SJSA1 (cell line): ENCODE measurements around the gene GLCCI1. TPM values are rescaled to one million over a fixed set of nuclear protein-coding genes. Genes with fewer than 3 reads are reported as not detected.
"Not testable (repeated sequence)": the region's sequence is repeated elsewhere in the genome, so short reads cannot be mapped to it uniquely, and the experiment has no call there.

Source experiments
- DNase-seq, 2 experiments: peaks; one replicate each; pipeline ENCODE4 v3.0.0-alpha.2; 2015 to 2020; ENCODE audit warnings: low spot score in 2 of 2, low read depth in 1 of 2
- H3K27ac ChIP-seq: fragments of 250-450 bp; sonication (Bioruptor Pico); 2 replicates; pipeline ENCODE4 v1.5.1; 2020; ENCODE audit warnings: mild to moderate bottlenecking, moderate library complexity
- H3K27me3 ChIP-seq: fragments of 250-450 bp; sonication (Bioruptor Pico); replicated peaks from 2 replicates; pipeline ENCODE4 v1.5.1; 2020; ENCODE audit warnings: mild to moderate bottlenecking, moderate library complexity
- H3K36me3 ChIP-seq: fragments of 250-450 bp; sonication (Bioruptor Pico); 2 replicates; pipeline ENCODE4 v1.5.1; 2020; ENCODE audit warnings: mild to moderate bottlenecking
- H3K4me1 ChIP-seq: fragments of 250-450 bp; sonication (Bioruptor Pico); replicated peaks from 2 replicates; pipeline ENCODE4 v1.6.1; 2021; ENCODE audit warnings: mild to moderate bottlenecking
- H3K4me3 ChIP-seq: fragments of 250-450 bp; sonication (Bioruptor Pico); 2 replicates; pipeline ENCODE4 v1.5.1; 2020; ENCODE audit warnings: mild to moderate bottlenecking
- H3K9me3 ChIP-seq: fragments of 250-450 bp; sonication (Bioruptor Pico); replicated peaks from 2 replicates; pipeline ENCODE4 v1.5.1; 2020; ENCODE audit warnings: mild to moderate bottlenecking
- total RNA-seq: library from RNA; depleted of rRNA; stranded (reverse); fragments of >200 nt; shearing (Covaris generic); gene quantifications from 2 replicates; pipeline ENCODE4 v1.2.3, GENCODE V29; 2014

Gene GLCCI1
- total RNA-seq, 1 experiment from 2014 or later: 2.1 TPM

DNA sequence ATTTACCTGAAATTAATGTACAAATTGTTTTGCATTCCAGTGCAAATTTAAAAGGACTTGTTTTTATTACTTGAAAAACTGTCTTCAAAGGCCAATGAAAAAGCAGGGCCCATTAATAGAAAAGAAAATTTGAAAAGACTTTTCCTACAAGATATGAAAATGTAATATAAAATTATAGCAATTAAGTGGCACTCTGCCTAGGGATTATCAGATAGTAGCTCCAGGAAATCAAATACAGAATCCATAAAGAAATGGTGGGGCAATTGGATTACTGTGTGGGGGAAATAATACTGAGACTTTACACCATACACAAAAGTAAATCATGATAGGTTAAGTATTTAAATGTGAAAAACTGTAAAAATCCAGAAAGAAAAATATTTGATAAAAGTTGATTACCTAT is 89.7 kb downstream of the GLCCI1 start:
- DNase-seq: no peak
- no peaks in the 10 kb centered on the region for H3K36me3 ChIP-seq
- no peaks in the 10 kb centered on the region for H3K9me3 ChIP-seq
- H3K27ac ChIP-seq: no peak overlapping the region
- H3K4me3 ChIP-seq: no peak overlapping the region
- no peaks in the 10 kb centered on the region for H3K27me3 ChIP-seq
- H3K4me1 ChIP-seq: no peaks in the 10 kb centered on the region

DNA sequence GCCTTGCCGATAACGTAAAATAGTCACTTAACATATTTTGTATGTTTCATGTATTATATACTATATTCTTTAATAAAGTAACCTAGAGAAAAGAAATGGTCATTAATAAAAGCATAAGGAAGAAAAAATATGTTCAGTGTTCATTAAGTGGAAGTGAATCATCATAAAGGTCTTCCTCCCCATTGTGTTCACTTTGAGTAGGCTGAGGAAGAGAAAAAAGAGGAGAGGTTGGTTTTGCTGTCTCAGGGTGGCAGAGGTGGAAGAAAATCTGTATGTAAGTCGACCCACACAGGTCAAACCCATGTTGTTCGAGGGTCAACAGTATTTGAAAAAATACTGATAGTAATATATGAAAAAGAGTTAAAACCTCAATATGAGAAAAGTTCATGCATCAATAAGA is 90.3 kb downstream of the GLCCI1 start:
- Histone ChIP-seq H3K9me3 (no peaks in the 10 kb centered on the region), H3K27ac (no peak overlapping the region), H3K4me3 (no peak overlapping the region), H3K27me3 (no peaks in the 10 kb centered on the region), H3K36me3 (no peaks in the 10 kb centered on the region), H3K4me1 (no peaks in the 10 kb centered on the region)
- DNase-seq: no peak

DNA sequence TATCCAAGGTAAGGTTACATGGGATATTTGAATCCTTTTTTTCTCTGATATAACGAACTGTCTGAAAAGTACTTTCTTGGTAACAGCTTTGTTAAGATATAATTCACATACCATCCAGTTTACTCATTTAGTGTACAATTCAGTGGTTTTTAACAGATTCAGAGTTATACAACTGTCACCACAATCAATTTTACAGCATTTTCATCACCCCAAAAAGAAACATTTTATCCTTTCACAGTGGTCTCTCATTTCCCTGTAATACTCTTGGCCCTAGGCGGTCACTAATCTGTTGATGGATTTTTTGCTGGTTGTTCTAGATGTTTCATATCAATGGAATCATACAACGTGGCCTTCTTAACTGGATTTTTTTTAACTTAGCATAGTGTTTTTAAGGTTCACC is 91.6 kb downstream of the GLCCI1 start:
- Histone ChIP-seq H3K27ac (no peak overlapping the region), H3K4me1 (no peaks in the 10 kb centered on the region), H3K27me3 (no peaks in the 10 kb centered on the region), H3K9me3 (no peaks in the 10 kb centered on the region), H3K4me3 (no peak overlapping the region), H3K36me3 (no peaks in the 10 kb centered on the region)
- DNase-seq: no peak

DNA sequence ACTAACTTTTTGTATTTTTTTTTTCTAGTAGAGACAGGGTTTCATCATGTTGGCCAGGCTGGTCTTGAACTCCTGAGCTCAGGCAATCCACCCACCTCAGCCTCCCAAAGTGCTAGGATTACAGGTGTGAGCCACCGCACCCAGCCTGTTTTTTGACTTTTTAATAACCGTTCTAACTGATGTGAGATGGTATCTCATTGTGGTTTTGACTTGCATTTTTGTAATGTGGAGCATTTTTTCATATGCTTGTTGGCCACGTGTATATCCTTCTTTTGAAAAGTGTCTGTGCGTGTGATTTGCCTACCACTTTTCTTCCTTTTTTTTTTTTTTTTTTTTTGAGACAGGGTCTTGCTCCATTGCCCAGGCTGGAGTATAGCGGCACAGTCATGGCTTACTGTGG is 94.7 kb downstream of the GLCCI1 start:
- H3K36me3 ChIP-seq, H3K4me1 ChIP-seq, H3K9me3 ChIP-seq, H3K27ac ChIP-seq, DNase-seq, H3K4me3 ChIP-seq, H3K27me3 ChIP-seq: not testable (repeated sequence)

DNA sequence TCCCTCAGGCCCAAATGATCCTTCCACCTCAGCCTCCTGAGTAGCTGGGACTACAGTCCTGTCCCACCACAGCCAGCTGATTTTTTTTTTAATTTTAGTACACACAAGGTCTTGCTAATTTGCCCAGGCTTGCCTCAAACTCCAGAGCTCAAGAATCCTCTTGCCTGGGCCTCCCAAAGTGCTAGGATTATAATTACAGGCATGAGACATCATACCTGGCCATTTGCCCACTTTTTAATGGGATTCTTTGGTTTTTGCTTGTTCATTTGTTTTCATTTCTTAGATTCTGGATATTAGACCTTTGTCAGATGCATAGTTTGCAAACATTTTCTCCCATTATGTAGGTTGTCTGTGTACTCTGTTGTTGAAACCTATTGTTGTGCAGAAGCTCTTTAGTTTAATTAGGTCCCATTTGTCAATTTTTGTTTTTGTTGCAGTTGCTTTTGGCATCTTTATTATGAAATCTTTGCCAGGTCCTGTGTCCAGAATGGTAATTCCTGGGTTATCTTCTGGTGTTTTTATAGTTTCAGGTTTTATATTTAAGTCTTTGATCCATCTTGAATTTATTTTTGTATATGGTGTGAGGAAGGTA is 95.2 kb downstream of the GLCCI1 start:
- no peaks in the 10 kb centered on the region for H3K27me3 ChIP-seq
- H3K9me3 ChIP-seq: no peaks in the 10 kb centered on the region
- H3K27ac ChIP-seq: no peak overlapping the region
- no peaks in the 10 kb centered on the region for H3K36me3 ChIP-seq
- no peak for DNase-seq
- H3K4me1 ChIP-seq: no peaks in the 10 kb centered on the region
- H3K4me3 ChIP-seq: no peak overlapping the region

DNA sequence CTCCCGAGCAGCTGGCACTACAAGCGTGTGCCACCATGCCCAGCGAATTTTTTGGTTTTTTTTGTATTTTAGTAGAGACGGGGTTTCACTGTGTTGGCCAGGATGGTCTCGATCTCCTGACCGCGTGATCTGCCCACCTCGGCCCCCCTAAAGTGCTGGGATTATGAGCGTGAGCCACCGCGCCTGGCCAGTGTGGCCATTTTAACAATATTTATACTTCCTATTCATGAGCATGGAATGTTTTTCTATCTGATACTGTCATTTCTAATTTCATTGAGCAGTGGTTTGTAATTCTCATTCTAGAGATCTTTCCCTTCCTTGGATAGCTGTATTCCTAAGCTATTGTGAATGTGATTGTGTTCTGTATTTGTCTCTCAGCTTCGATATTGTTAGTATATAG is 96.2 kb downstream of the GLCCI1 start:
- H3K9me3 ChIP-seq: no peaks in the 10 kb centered on the region
- no peak overlapping the region for H3K27ac ChIP-seq
- H3K4me3 ChIP-seq: no peak overlapping the region
- no peaks in the 10 kb centered on the region for H3K36me3 ChIP-seq
- no peaks in the 10 kb centered on the region for H3K4me1 ChIP-seq
- DNase-seq: no peak
- no peaks in the 10 kb centered on the region for H3K27me3 ChIP-seq

DNA sequence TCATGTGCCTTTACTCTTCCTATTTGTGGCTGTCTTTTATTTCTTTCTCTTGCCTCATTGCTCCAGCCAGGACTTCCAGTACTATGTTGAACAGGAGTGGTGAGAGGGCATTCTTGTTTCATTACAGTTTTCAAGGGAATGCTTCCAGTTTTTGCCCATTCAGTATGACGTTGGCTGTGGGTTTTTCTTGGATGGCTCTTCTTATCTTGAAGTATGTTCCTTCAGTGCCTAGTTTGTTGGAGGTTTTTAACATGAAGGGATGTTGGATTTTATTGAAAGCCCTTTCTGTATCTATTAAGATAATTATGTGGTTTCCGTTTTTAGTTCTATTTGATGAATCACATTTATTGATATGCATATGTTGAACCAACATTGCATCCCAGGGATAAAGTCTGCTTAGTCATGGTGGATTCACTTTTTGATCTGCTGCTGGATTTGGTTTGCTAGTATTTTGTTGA is 96.8 kb downstream of the GLCCI1 start:
- Histone ChIP-seq H3K4me3 (no peak overlapping the region), H3K27ac (no peak overlapping the region)

DNA sequence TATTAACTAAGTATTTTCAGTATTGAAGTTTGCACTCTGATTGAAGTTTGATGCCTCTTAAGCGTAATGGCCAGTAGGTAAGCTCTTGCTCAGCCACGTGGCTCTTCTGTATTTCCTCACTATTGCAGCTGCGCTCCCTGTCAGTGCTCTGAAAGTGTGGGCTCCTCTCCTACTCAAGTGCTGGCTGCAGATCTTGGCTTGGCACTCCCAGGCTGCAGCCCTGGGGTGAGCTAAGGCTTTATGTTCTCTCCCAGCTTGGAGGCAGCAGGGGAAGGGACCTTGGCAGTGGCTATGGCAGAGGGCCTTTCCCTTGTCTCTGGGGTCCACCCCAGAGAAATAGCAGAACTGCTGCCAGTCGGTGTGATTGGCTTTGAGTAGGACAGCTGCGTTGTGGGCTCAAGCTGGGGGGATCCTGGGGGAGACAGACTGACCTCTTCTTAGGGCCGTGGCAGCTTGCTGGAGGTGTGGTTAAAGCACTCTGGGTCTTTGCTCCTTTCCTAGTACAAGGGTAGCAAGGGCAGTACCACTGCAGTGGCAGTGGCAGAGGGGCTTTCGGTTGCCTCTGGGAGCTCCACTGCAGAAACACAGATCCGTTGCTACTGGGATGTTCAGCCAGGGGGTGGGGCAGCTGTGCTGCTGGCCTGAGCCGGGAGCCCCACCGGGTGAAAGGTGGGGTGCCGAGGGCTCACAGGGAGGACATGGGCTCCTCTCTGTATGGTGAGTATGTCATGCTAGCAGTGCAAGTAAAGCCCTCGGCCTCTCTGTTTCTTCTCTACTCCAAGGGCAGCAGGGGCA is 100.5 kb downstream of the GLCCI1 start:
- Histone ChIP-seq H3K4me3 (no peak overlapping the region), H3K9me3 (no peaks in the 10 kb centered on the region), H3K27ac (no peak overlapping the region), H3K27me3 (no peaks in the 10 kb centered on the region), H3K4me1 (no peaks in the 10 kb centered on the region), H3K36me3 (no peaks in the 10 kb centered on the region)
- no peak for DNase-seq

More for the DNA sequence above, 96.8 kb downstream of the GLCCI1 start:
- H3K4me1 ChIP-seq: no peaks in the 10 kb centered on the region
- H3K36me3 ChIP-seq: no peaks in the 10 kb centered on the region
- H3K27me3 ChIP-seq: no peaks in the 10 kb centered on the region
- H3K9me3 ChIP-seq: no peaks in the 10 kb centered on the region
- no peak for DNase-seq

DNA sequence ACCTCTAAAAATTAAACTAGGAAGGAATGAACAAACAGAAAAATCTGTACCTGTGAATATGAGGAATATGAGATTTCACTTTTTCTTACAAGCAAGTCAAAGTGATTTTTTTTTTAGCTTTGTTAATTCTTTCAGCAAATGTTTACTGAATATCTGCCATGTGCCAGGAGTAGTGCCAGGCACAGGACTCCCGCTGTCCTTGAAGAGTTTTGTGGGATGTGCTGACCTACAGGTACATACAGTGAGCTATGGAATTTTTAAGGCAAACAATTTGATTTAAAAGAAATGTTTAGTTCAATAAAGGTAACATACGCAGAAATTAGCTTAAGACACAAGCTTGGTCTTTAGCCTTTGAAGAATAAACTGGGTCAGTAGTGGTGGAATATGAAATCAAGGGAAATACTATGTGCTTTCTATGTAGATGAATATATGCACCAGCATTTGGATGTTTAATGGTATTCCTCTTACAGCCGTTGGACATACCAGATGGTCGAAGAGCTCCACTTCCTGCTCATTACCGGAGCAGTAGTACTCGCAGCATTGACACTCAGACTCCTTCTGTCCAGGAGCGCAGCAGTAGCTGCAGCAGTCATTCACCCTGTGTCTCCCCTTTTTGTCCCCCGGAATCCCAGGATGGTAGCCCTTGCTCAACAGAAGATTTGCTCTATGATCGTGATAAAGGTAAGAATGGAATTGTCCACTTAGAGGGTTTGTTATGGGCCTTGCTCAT is 102.0 kb downstream of the GLCCI1 start:
- no peak for DNase-seq
- Histone ChIP-seq H3K4me3 (no peak overlapping the region), H3K9me3 (no peaks in the 10 kb centered on the region), H3K4me1 (no peaks in the 10 kb centered on the region), H3K27me3 (no peaks in the 10 kb centered on the region), H3K27ac (no peak overlapping the region), H3K36me3 (no peaks in the 10 kb centered on the region)

DNA sequence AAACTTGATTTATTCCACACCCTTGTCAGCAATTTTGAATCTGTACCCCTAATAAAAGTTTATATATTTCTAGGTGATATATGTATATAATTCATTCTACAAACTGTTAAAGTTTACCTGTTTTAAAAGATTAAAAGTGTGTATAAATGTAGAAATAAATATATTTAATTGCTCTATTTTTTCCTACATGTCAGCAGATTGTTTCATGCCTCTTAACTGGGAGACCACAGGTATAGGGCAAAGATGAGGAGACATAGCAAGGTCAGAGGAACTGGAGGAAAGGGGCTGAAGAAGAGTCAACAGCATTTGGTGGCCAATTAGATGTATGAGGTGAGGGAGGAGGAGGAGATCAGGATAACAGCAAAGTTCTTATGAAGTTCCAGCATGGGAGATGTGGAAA is 109.8 kb downstream of the GLCCI1 start:
- Histone ChIP-seq H3K27ac (no peak overlapping the region), H3K4me3 (no peak overlapping the region), H3K36me3 (no peaks in the 10 kb centered on the region), H3K9me3 (no peaks in the 10 kb centered on the region), H3K4me1 (no peaks in the 10 kb centered on the region), H3K27me3 (no peaks in the 10 kb centered on the region)
- no peak for DNase-seq

DNA sequence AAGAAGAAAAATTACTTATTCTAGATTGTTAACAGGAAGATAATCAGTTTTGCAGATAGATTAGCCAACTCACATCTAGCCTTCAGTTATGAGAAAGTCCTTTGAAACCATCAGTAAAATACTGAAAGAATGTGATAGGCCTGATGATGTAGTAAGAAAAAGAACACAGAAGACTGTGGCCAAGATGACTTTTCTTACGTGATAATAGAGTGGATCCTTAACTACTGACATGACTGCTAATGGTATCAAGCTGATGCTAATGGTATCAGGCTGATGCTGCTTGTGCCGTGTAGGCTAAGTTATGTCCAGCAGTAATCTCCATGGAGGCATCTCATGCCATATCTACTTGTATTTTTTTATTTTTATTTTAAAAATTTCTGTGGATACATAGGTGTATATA is 114.2 kb downstream of the GLCCI1 start:
- Histone ChIP-seq H3K36me3 (no peaks in the 10 kb centered on the region), H3K4me1 (no peaks in the 10 kb centered on the region), H3K4me3 (no peak overlapping the region), H3K9me3 (no peaks in the 10 kb centered on the region), H3K27ac (no peak overlapping the region), H3K27me3 (no peaks in the 10 kb centered on the region)
- DNase-seq: no peak

DNA sequence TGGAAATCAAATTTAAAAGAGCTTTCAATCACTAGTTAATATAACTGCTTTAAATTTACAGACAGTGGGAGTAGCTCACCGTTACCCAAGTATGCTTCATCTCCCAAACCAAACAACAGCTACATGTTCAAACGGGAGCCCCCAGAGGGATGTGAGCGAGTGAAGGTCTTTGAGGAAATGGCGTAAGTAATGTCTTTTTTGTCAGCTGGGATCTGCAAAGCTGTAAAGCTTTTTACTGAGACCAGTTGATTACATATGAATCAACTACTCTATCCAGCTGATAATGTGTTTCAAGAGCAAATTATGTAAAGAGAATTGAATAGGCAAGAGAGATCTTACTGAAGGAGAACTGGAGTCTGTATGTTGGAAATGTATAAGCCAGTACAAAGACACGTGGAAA is 116.2 kb downstream of the GLCCI1 start:
- no peak overlapping the region for H3K27ac ChIP-seq
- no peaks in the 10 kb centered on the region for H3K36me3 ChIP-seq
- no peak overlapping the region for H3K4me3 ChIP-seq
- H3K9me3 ChIP-seq: no peaks in the 10 kb centered on the region
- H3K4me1 ChIP-seq: no peaks in the 10 kb centered on the region
- H3K27me3 ChIP-seq: no peaks in the 10 kb centered on the region
- no peak for DNase-seq

DNA sequence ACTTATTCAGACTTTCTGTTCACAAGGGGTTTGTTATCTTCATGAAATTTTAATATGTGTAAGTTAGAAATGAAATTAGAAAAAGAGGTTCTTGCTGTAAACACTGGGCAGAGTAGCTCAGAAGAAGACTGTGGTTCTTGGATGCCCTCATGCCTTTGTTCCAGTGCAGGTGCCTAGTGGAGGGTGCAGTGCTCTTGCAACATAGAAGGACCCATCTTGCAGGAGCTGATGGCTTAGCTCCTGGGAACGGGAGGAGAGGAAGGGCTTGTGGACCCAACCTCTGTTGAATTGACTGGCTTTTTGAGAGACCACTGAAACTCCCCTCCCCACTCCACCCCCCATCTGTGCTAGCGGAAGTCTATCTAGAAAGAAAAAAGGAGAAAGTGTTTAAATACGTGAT is 116.8 kb downstream of the GLCCI1 start:
- Histone ChIP-seq H3K27me3 (no peaks in the 10 kb centered on the region), H3K9me3 (no peaks in the 10 kb centered on the region), H3K36me3 (no peaks in the 10 kb centered on the region), H3K4me1 (no peaks in the 10 kb centered on the region), H3K4me3 (no peak overlapping the region), H3K27ac (no peak overlapping the region)
- no peak for DNase-seq

DNA sequence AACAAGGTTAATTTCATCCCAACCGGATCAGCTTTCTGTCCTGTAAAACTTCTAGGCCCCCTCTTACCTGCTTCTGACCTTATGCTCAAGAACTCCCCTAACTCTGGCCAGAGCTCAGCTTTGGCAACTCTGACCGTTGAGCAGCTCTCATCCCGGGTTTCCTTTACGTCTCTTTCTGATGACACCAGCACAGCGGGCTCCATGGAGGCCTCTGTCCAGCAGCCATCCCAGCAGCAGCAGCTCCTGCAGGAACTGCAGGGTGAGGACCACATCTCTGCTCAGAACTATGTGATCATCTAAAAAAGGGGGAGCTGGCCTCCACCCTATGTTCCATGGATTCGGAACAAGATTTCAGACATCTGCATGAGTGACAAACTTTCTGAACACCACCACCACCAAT is 117.6 kb downstream of the GLCCI1 start:
- DNase-seq: no peak
- Histone ChIP-seq H3K36me3 (no peaks in the 10 kb centered on the region), H3K9me3 (no peaks in the 10 kb centered on the region), H3K27me3 (no peaks in the 10 kb centered on the region), H3K4me3 (no peak overlapping the region), H3K4me1 (no peaks in the 10 kb centered on the region), H3K27ac (no peak overlapping the region)
